Hepatocyte (in vitro differentiated cells): ENCODE measurements around the gene ZFHX3.

Source experiments
- EZH2phosphoT487 ChIP-seq: fragments of 200-600 bp; sonication (generic); IDR thresholded peaks from one replicate; pipeline ENCODE4 v1.6.1; 2018; ENCODE audit warnings: antibody characterized with exemption, mild to moderate bottlenecking, low read depth, moderate library complexity; ENCODE audit not compliant: unreplicated experiment, severe bottlenecking
- TF ChIP-seq, protein P1 (sequence below): fragments of 200-600 bp; sonication (generic); IDR thresholded peaks from 2 replicates; pipeline ENCODE4 v1.5.1; 2016; ENCODE audit warnings: antibody characterized with exemption, mild to moderate bottlenecking; ENCODE audit not compliant: poor library complexity

DNA sequence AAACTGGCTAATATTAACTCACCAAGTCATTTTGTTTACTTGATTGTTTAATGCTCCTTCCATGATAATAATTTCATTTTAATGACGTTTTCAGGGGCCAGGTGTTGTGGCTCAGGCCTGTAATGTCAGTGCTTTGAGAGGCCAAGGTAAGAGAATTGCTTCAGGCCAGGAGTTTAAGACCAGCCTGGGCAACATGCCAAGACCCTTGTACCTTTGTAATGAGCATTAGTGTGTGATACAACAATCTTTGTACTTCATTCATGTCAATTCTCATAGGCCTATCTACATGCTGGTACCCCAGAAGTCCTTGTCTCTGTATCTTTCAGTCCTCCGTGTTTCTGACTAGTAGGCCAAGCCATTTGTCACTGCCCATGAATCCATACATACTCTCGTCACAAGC, 296.9 kb downstream of the ZFHX3 start:
- TF ChIP-seq, protein P1, sequence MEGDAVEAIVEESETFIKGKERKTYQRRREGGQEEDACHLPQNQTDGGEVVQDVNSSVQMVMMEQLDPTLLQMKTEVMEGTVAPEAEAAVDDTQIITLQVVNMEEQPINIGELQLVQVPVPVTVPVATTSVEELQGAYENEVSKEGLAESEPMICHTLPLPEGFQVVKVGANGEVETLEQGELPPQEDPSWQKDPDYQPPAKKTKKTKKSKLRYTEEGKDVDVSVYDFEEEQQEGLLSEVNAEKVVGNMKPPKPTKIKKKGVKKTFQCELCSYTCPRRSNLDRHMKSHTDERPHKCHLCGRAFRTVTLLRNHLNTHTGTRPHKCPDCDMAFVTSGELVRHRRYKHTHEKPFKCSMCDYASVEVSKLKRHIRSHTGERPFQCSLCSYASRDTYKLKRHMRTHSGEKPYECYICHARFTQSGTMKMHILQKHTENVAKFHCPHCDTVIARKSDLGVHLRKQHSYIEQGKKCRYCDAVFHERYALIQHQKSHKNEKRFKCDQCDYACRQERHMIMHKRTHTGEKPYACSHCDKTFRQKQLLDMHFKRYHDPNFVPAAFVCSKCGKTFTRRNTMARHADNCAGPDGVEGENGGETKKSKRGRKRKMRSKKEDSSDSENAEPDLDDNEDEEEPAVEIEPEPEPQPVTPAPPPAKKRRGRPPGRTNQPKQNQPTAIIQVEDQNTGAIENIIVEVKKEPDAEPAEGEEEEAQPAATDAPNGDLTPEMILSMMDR: no peak
- TF ChIP-seq EZH2phosphoT487: no peak
